Measurements from ENCODE around the gene PCMT1.
"Not testable (repeated sequence)": the region's sequence is repeated elsewhere in the genome, so short reads cannot be mapped to it uniquely, and the experiment has no call there.

PCMT1 gene

DNA sequence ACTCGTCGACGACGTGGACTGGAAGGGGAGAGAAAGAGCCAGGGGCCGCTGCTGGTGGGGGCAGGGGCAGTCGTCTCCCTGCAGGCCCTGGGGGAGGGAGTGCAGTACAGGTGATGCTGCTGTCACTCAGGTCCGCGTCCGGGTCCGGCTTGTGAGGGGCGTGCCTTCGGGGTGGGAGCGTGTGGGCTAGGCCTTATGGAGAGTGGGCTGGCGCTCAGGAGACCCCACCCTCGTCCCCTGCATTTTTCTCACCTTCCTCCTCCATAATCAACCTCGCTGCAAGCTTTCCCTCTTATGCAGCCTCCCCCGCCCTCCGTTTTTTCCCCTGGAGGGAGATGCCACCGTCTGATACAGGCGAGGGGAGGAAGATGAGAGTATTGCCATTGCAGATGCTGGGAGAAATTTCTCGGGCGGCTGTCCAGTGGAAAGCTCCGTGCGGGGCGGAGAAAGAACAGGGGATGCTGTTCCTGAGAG, 632 bp downstream of the PCMT1 start:
- peak; percentile 45 for DNase-seq (ENCODE audit: low spot score)

DNA sequence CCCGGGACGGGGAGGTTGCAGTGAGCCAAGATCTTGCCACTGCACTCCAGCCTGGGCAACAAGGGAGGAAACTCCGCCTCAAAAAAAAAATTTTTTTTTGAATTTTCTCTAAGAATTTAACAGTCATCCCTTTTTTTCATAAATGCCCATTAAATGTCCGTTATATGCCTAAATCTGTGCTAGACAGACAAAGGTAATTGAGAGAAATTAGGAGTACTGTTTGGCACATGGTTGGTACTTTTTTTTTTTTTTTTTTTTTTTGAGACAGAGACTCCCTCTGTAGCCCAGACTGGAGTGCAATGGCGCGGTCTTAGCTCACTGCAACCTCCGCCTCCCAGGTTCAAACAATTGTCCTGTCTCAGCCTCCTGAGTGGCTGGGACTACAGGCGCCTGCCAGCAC, 1.7 kb downstream of the PCMT1 start:
- no peak for DNase-seq (ENCODE audit: low spot score)

DNA sequence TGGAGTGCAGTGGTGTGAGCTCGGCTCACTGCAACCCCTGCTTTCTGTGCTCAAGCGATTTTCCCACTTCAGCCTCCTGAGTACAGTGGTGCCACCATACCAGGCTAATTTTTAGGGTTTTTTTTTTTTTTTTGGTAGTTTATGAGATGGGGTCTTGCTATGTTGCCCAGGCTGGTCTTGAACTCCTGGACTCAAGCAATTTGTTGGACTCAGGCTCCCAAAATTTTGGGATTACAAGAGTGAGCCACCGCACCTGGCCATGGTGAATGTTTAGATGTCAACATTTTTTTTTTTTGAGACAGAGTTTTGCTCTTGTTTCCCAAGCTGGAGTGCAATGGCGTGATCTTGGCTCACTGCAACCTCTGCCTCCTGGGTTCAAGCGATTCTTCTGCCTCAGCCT, 2.4 kb downstream of the PCMT1 start:
- DNase-seq (ENCODE audit: low spot score), result not testable (repeated sequence)

DNA sequence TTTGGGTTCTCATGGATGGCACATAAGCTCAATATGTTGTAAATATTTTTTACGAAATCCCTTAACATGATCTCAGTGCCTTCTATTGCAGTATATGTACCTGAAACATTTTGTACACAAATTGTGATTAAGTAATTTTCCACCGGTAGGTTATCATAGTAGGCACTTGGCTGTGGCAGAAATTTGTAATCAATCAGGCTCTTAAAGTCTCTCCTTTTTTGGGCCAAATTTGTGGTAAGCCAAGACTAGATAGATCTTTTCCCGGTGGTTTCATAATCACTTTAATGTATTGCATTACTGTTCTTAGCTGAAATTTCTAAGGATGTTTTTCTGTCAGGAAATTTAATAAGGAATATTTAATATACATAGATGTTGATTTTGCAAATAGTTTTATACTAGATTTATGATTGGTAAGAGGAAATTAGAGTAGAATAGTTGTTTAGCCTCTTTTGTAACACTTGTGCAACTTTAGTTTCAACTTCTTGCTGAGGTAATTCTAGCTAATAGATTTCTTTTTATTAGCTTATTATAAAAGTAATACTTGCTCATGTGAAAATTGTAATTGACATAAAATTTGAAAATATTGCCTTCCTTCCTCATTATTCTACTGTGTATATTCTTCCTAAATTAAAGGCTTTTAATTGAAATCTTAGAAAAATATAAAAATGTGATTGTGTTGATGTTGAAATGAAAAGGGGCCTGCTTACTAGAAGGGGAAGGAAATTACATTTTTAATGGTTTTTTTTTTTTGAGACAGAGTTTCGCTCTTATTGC, 3.2 kb downstream of the PCMT1 start:
- DNase-seq (ENCODE audit: low spot score), result no peak

DNA sequence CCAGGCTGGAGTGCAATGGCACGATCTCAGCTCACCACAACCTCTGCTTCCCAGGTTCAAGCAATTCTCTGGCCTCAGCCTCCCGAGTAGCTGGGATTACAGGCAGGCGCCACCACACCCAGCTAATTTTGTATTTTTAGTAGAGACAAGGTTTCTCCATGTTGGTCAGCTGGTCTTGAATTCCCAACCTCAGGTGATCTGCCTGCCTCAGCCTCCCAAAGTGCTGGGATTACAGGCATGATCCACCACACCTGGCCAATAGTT, 3.8 kb downstream of the PCMT1 start:
- not testable (repeated sequence) for DNase-seq (ENCODE audit: low spot score)

DNA sequence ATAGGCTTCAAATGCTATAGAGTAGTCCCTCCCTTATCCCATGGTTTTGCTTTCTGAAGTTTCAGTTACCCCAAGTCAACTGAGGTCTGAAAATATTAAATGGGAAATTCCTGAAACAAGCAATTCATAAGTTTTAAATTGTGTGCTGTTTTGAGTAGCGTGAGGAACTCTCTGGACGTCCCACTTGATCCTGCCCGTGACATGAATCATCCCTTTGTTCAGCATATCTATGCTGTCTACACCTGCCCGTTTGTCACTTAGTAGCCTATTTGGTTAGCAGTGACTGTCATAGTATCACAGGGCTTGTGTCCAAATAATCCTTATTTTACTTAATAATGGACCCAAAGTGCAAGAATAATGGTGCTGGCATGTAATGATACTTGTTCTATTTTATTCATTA, 5.0 kb downstream of the PCMT1 start:
- no peak for DNase-seq (ENCODE audit: low spot score)

DNA sequence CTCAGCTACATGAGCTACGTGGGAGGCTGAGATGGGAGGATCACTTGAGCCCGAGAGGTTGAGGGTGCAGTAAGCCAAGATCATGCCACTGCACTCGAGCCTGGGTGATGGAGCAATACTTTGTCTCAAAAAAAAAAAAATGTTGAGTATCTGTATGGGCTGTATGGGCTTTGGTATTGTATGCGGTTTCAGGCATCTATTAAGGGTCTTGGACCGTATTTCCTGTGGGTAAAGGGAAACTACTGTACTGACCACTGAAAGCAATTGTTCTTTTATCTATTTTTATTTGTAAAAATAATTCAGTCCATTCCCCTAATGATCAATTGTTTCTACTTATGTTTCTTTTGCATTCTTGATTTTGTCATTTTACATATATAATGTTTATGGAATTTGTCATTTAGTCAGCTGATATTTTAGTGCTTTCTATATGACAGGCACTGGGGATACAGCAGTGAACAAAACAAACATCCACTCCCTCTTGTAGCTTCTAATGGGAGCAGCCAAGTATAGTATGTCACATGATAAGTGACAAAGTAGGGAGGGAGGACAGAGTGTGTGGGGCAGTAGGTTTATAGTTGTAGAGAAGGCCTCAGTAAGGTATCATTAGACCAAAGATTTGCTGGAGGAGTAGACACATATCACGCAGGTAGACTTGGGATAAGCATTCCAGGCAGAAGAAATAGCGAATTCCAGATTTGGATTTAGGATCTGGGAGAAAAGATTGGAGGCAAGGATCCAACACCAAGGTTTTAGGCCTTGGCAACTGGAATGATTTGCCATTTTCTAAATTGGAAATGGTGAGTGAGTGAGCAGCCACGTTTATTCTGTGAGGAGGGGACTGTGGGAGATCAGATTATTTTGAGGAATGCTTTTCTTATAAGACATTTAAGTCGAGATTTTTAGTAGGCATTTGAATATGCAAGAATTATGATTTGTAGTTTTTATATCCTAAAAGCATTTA, 6.0 kb downstream of the PCMT1 start:
- DNase-seq (ENCODE audit: low spot score), result no peak

DNA sequence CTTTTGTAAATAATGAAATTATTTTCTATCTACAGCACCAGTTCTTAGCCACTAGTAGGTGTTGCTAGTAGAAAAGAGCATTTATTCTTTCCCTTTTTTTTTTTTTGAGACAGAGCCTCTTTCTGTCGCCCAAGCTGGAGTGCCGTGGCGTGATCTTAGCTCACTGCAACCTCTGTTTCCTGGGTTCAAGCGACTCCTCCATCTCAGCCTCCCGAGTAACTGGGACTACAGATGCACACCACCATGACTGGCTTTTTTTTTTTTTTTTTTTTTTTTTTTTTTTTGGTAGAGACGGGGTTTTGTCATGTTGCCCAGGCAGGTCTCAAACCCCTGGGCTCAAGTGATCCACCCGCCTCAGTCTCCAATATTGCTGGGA, 6.7 kb downstream of the PCMT1 start:
- no peak for DNase-seq (ENCODE audit: low spot score)

DNA sequence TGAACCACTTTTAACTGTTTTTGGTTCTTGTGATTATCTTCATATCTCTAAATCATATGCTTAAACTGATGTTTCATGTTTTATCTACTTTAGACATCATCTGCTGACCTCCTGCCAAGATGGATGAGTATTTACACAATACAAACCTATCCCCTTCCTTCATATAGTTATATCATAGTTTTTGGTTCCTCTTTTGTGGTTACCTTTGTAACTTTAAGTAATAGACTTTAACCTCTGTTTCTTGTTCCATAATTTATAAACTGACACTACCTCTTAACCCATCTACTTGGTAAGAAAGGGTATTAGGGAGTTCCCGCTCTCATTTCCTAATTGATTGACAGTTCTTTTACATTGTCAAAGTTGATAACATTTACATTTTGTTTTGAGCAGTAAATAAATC, 11.9 kb downstream of the PCMT1 start:
- DNase-seq (ENCODE audit: low spot score), result no peak

DNA sequence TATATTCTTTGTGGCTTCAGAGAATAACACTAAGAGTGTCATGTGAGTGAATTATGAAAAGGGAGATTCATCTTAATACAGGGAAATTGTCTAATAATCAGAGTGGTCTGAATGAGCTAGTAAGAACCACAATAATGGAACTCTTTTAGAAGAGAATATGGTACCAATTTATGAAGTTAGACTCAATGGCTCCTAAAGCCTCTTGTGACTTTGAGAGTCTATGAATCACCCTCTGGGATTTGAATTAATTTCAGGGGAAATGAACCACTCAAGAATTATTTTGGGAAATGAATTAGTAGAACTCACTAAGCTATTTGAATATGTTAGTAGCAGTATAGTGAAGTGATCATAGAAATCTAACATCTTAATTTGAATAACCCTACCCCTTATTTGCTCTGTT, 14.3 kb downstream of the PCMT1 start:
- DNase-seq (ENCODE audit: low spot score), result no peak

DNA sequence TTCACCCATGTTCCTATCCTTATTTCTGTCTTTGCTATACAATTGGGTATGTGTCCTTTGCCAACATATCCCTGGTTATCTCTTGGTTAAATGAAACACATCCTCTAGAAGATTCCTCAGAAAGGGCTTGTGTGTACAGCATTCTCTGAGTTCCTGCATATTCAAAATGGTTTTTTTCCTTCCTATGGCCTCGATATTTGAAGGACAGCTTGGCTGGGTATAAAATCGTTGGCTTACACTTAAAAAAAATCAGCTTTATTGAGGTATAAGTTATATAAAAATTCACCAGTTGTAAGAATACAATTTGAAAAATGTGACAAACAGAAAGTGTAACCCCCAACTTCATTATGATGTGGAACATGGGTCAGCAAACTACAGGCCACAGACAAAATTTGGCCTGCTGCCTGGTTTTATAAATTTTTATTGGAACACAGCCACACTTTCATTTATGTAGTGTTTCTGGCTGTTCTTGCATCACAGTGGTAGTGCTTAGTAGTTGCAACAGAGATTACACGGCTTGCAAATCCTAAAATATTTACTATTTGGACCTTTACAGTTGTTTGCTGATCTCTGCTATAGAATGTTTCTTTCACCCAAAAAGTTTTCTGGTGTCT, 16.7 kb downstream of the PCMT1 start:
- no peak for DNase-seq (ENCODE audit: low spot score)

DNA sequence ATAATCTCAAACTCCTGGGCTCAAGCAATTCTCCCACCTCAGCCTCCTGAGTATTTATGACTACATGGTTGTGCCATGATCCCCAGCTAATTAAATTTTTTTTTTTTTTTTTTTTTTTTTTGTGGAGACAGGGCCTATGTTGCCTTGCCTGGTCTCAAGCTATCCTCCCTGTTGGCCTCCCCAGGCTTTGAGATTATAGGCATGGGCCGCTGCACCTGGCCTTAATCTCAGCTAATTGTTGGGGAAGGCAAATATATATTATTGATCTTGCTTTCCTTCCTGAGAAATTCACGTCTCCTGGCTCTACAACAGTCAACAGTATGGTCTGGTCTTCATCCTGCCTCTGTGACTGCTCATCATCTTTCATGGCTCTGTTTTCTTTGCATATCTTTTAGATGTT, 20.1 kb downstream of the PCMT1 start:
- DNase-seq (ENCODE audit: low spot score), result no peak

DNA sequence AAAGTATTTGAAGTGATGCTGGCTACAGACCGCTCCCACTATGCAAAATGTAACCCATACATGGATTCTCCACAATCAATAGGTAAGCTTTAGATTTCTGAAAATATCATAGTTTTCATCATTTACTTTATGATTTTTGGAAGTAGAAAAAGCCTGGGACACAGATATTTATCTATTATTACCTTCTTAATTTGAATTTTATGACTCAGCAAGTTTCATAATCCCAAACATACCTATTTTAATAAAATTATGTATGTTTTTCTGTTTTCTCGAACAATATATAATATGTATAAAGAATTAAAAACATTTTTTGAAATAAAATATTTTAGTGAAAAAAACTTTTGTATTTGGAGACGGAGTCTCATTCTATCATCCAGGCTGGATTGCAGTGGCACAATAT, 21.6 kb downstream of the PCMT1 start:
- no peak for DNase-seq (ENCODE audit: low spot score)

DNA sequence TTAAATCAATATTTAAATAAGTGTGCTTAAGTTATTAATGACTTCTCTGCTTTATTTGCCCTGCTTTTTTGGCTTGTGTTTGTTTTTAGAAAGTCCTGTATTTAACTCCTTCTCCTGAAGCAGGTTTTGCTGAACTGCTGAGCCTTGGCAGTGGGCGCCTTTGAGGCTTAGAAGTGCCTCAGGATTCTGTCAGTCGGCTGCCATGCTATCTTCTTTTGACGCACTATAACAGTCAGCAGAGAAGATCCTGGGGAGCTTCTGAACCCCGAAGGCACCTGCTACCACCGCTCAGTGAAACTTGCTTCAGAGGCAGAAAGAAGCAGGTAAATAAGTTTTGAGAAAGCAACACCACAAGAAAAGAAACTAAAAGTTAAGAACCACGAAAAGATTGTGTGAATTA, 22.4 kb downstream of the PCMT1 start:
- DNase-seq (ENCODE audit: low spot score), result no peak

DNA sequence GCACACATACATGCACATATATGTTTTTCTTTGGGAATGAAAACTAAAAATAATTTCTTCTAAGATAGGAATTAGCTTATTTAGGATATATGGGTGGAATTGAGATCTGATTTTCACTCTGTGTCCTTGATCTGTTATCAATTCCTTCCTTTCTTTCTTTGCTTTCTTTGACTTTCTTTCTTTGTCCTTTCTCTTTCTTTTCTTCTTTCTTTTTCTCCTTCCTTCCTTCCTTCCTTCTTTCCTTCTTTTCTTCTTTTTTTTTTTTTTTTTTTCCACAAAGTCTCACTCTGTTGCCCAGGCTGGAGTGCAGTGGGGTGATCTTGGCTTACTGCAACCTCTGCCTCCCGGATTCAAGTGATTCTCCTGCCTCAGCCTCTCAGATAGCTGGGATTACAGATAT, 28.1 kb downstream of the PCMT1 start:
- DNase-seq (ENCODE audit: low spot score), result no peak

DNA sequence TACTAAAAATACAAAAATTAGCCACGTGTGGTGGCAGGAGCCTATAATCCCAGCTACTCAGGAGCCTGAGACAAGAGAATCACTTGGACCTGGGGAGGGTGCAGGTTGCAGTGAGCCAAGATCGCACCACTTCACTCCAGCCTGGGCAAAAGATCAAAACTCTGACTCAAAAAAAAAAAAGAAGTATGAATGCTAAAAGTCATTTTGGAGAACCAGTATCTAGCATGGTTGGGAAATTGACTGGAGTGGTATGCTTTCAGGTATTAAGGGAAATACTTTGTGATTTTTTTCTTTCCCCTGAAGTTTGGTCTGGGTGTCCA, 30.1 kb downstream of the PCMT1 start:
- DNase-seq (ENCODE audit: low spot score), result no peak

DNA sequence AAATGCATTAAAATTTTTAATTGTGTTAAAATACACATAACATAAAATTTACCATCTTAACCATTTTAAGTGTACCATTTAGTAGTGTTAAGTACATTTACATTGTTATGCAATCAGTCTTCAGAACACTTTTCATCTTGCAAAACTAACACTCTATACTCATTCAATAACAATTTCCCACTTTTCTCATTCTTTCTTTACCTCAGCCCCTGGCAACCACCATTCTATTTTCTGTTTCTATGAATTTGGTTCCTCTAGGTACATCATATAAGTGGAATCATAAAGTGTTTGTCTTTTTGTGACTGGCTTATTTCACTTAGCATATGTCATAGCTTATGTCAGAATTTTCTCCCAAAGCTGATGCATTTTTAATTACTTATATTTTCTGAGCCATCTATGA, 32.2 kb downstream of the PCMT1 start:
- DNase-seq (ENCODE audit: low spot score), result no peak

DNA sequence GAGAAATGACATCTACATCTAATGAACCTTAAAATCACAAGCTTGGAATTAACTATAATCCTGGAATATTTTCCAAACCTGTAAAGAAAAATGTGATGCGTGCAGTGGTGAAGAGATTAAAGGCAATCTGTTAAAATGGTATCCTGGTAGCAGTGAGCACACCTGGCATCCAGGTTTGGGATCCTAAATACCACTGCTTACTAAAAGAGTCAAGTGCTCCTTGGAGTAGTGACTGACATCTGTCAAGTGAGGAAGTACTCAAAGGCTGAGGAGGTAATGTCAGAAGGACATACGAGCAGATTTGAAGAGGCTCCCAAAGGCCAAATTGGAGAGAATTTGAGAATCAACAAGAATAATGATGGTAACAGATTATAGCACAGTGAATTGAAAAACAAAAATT, 32.8 kb downstream of the PCMT1 start:
- no peak for DNase-seq (ENCODE audit: low spot score)

DNA sequence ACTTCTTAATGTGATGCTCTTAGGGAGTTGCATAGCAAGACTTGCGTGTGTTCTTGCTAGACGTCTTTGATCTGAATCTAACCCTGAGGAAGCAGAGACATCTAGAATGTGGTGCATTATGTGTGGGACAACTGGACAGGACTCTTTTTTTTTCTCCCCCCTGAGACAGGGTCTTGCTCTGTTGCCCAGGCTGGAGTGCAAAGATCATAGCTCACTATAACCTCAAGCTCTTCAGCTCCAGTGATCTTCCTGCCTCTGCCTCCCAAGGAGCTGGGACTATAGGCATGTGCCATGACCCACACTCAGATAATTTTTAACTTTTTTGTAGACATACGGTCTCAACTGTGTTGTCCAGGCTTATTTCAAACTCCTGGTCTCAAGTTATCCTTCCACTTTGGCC, 34.0 kb downstream of the PCMT1 start:
- DNase-seq (ENCODE audit: low spot score), result no peak

DNA sequence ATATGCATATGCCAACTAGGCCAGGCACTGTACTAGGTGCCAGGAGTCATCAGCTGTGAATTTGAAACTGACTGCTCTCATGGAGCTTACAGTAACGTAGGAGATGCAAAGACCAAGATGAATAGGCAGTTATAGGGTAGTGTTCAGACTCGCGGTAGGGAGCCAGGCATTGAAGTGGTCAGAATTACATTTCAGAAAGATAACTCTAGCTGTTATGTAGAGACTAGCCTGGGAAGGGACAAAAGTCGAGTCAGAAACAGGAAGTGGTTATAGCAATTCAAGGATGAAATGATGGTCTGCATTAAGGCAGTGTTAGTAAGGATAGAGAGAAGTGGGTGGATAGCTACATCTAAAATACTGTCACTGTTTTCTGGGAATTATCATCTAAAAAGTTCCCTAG, 56.6 kb downstream of the PCMT1 start:
- no peak for DNase-seq (ENCODE audit: low spot score)

DNA sequence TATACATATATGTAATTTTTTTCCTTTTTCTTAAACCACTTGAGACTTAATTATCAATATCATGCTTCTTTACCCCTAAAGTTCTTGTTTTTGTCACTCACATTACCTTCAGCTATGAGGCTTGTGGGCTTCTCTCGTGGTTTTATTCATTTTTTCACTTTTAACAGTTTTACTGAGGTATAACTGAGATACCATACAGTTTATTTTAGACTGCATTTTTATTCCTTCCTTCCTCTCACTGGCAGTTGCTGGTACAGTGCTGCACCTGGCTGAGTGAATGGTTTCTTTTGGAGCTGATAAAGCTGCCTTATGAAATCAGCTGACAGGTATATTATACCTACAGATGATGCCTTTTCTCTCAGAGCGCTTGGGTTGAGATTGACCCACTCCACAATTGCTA, 60.3 kb downstream of the PCMT1 start:
- DNase-seq (ENCODE audit: low spot score), result no peak

DNA sequence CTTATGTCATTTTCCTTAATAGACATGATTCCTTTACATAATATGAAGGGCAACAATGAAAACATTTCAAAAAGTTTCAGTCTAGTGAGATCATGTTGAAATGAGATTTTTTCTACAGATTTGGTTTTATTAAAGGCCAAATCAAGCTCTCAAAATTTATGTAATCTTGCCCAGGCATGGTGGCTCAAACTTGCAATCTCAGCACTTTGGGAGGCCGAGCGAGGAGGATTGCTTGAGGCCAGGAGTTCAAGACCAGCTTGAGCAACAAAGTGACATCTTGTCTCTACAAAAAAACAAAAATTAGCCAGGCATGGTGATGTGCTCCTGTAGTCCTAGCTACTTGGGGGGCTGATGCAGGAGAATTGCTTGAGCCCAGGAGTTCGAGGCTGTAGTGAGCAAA, 63.8 kb downstream of the PCMT1 start:
- DNase-seq (ENCODE audit: low spot score), result no peak

DNA sequence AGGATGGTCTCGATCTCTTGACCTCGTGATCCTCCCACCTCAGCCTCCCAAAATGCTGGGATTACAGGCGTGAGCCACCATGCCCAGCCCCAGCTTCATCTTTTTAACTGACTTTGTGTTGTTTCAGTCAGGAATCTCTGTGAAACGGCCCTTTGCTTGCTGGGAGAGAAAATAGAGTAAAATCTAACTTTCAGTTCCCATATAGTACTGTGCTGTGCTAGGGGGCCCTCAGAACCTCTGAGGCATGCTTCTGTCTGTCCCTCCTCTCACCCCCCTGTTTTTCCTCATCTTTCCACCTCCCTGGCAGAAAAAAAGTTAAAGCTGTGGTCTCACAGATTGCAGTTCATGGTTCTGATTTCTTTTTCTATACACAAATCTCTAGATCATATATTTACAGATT, 66.2 kb downstream of the PCMT1 start:
- no peak for DNase-seq (ENCODE audit: low spot score)
